ENCODE results near the gene RYR3.

RYR3 gene

DNA sequence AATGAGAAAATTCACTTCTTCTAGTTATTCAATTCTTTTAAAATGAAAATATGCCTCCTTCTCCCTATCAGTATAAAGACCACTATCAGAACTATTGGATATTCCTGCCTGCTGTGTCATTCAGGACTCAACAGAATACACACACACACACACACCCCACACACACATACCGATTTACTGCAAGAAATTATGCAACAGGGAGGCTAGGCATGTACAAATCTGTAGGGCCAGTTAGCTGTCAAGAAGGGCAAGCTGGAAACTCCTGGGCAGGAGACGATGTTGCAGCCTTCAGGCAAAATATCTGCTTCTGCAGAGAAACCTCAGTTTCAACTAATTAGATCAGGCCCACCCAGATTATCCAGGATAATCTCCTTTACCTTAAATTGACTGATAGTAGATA lies 13.9 kb upstream of the RYR3 start:
- in situ Hi-C loops (cut with HindIII; ENCODE audit: low pct_unique_long_range_greater_than_20kb, low sequenced_read_pairs): no loop called here
- TF ChIP-seq JUND (IDR thresholded peaks at IDR 0.05; ENCODE audit: low read depth): no peak
- DNase-seq (ENCODE audit: low read depth in 1 of 2, low spot score in 1 of 2): no peak

DNA sequence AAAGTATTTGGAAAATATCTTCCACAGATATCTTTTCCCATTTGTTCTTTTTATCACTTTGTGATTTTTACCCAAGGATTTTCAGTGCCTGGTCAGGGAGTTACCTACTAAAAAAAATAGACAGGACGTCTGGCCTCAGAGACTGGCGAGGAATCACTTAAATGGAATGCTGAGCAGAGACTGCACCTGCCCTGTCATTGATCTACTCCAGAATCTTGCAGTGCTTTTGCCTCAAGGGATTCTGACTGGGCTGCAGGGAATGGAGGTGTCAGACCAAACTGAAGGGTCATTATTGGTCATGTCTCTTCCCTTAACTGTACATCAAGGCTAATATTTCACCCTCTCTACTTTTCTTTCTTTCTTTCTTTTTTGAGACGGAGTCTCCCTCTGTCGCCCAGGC lies 12.1 kb upstream of the RYR3 start:
- in situ Hi-C loops (cut with HindIII; ENCODE audit: low pct_unique_long_range_greater_than_20kb, low sequenced_read_pairs): no loop called here
- no peak for TF ChIP-seq JUND (IDR thresholded peaks at IDR 0.05; ENCODE audit: low read depth)
- no peak for DNase-seq (ENCODE audit: low read depth in 1 of 2, low spot score in 1 of 2)

DNA sequence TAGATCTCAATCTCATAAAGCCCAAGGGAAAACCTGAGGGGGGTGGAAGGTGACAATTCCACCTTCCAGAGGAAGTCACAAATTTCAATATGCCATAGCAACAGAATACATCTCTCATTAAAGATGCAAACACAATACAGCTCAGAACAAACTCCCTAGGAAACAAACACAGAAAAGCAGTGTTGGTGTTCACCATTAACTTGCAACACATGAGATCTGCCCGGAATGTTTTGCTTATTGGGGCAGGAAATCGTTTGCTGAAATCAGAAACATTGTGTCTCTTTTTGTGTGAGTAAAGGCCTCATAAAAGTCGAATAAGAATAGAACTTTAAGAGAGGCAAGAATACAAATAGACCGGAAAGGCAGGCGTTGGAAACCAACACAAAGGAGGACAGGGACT lies 5.8 kb upstream of the RYR3 start:
- in situ Hi-C loops (cut with HindIII; ENCODE audit: low pct_unique_long_range_greater_than_20kb, low sequenced_read_pairs): no loop called here

DNA sequence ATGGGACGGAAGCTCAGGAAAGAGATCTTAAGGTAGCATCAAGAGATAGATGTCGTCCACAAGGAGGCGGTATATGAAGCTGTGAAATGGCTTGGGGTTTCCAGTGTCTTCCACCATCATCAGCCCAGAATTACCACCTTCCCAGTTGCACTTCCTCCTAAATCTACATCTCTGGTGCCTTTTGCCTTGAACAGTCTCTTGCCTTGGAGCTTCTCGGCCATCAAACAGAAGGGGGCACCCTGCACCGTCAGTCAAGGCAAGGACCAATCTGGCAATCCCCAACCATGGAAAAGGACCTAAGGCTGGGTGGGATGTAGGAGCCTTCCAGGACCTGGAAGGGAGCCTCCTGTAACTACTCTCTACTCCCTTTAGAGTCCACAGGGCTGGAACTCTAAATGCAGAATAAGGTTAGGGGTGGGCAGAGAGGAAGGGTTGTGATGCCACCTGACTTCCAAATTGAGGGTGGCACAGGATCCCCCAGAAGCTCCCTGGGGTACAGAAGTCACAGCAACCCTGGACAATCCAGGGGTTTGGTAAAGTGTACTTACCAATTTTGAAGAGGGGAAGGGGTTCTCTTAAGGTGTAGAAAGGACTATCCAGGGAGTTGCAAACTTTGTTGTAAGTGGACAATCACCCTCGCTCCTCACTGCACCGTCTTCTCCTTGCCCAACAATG lies 1.0 kb upstream of the RYR3 start:
- no peak for TF ChIP-seq JUND (IDR thresholded peaks at IDR 0.05; ENCODE audit: low read depth)
- in situ Hi-C loops (cut with HindIII; ENCODE audit: low pct_unique_long_range_greater_than_20kb, low sequenced_read_pairs): no loop called here
- peak in 1 of 2 experiments; percentile 18 for DNase-seq (ENCODE audit: low read depth in 1 of 2, low spot score in 1 of 2)

More for the DNA sequence above, 5.8 kb upstream of the RYR3 start:
- no peak for DNase-seq (ENCODE audit: low read depth in 1 of 2, low spot score in 1 of 2)
- TF ChIP-seq JUND (IDR thresholded peaks at IDR 0.05; ENCODE audit: low read depth): no peak

DNA sequence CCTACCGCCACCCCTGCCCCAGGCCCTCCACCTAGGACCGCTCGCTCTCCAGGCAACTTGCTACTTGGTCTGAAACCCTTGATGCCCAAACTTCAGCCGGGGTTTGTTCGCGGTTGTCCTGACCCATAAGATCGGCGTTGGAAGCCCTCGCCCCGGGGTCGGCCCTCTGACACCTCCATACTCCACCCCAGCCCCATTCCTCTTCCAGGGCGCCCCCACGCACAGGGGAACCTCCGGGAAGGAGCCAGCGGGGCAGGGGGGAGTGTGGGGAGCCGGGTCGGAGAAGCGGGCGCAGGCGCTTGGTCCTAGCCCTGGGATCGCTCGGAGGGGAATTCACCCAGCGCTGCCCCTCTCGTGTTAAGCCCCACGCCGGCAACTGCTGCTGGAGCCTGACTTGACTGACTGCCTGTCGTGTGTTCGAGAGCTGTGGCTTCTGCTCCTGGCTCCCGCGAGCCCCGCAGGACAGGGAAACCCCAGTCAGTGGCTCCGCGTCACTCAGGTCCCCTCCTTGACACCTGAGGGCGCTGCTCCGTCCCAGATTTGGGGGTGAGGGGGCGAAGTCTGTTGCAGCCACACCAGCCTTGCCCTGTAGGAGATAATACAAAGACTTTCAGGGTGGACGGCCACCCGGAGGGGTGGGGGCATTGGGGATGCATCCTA lies 675 bp downstream of the RYR3 start:
- no peak for TF ChIP-seq JUND (IDR thresholded peaks at IDR 0.05; ENCODE audit: low read depth)
- no peak for DNase-seq (ENCODE audit: low read depth in 1 of 2, low spot score in 1 of 2)
- in situ Hi-C loops (cut with HindIII; ENCODE audit: low pct_unique_long_range_greater_than_20kb, low sequenced_read_pairs): no loop called here

DNA sequence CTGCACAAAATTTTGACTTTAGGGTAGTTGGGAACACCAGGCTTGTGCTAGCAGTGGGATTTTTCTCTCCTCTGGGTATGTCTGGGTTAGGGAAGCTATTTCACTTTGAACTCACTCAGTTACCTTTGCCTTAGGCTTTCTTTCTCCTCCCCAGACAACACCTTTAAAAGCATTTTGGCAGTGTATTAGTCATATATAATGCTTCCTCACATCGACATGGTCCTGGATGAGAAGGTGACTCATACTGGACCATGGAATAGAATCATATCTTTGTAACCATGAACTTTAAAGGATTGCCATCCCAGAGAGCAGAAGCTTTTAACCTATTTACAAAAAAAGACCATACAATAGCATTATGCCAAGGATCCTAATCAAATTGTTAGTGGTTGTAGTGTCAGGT lies 2.7 kb downstream of the RYR3 start:
- in situ Hi-C loops (cut with HindIII; ENCODE audit: low pct_unique_long_range_greater_than_20kb, low sequenced_read_pairs): no loop called here
- no peak for TF ChIP-seq JUND (IDR thresholded peaks at IDR 0.05; ENCODE audit: low read depth)
- DNase-seq (ENCODE audit: low read depth in 1 of 2, low spot score in 1 of 2): no peak

DNA sequence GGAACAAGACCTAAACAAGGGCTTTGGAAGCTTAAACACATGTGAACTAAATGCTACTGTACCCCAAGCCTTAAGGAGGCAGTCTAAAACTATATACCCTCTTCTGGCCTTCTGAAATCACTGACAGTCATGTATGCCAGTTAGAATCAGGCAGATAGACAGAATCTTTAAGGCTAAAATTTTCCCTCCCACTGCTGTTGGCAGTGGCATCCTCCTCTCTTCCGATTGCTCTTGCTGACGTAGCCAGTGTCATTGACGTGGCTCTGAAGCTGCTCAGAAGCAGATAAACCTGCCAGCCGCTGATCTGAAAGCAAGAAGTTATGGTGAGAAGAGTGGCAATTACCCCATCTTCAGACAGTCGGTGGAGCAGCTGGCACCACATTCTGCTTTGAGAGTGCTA lies 3.3 kb downstream of the RYR3 start:
- in situ Hi-C loops (cut with HindIII; ENCODE audit: low pct_unique_long_range_greater_than_20kb, low sequenced_read_pairs): no loop called here
- TF ChIP-seq JUND (IDR thresholded peaks at IDR 0.05; ENCODE audit: low read depth): no peak
- no peak for DNase-seq (ENCODE audit: low read depth in 1 of 2, low spot score in 1 of 2)

DNA sequence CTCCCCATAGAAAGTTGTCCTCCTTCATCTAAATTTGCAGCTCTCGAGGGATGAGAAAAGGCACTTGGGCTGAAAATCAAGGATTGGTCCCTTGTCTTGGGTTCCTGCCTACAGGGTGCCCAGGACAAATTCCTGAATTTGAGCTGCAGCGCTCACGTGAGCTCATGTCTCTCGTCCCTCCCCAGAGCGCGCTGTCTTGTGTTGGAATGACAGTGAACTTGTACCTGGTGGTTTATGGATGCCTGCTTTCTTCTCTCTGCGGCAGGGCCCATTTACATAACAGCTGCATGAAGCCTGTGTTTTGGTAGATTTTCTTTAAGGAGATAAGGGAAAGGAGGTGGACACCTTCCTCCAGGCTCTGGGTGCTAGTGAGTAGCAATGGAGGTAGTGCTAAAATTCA lies 4.3 kb downstream of the RYR3 start:
- DNase-seq (ENCODE audit: low read depth in 1 of 2, low spot score in 1 of 2): no peak
- in situ Hi-C loops (cut with HindIII; ENCODE audit: low pct_unique_long_range_greater_than_20kb, low sequenced_read_pairs): no loop called here
- no peak for TF ChIP-seq JUND (IDR thresholded peaks at IDR 0.05; ENCODE audit: low read depth)

DNA sequence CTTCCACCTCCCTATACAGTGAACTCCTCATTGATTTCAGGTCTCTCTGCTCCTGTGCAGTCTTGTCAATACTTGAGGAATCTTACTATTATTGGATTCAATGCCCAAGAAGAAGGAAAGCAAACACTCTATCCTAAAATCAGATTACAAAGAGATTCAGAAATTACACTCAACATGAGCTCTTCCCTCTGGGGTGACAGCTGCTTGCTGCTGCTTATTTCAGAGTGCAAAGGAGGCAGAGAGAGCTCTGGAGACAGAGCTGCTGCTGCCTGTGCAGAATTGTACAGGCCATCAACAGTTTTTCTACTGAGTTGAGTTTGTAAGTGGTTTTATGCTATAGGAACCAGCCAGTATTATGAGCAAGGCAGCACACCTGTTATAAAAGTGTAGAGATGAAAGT lies 7.1 kb downstream of the RYR3 start:
- no peak for TF ChIP-seq JUND (IDR thresholded peaks at IDR 0.05; ENCODE audit: low read depth)
- DNase-seq (ENCODE audit: low read depth in 1 of 2, low spot score in 1 of 2): no peak
- in situ Hi-C loops (cut with HindIII; ENCODE audit: low pct_unique_long_range_greater_than_20kb, low sequenced_read_pairs): no loop called here

DNA sequence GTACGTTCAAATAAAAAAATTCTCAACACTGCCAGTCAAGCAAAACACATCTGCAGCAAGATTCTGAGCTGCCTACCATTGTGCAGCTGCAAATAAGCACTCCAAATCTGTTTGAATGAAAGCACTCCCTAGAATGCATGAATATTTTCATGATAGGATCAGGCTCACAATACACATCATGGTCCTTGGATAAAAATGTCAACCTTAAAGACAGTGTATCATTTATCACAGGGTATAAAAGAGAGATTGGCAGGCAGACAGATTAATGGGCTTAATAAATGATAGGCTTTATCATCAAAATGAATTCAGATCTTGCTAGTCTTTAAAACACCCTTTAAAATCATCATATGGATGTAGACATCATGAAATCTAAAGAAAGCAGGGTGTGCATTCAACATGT lies 9.2 kb downstream of the RYR3 start:
- no peak for DNase-seq (ENCODE audit: low read depth in 1 of 2, low spot score in 1 of 2)
- TF ChIP-seq JUND (IDR thresholded peaks at IDR 0.05; ENCODE audit: low read depth): no peak
- in situ Hi-C loops (cut with HindIII; ENCODE audit: low pct_unique_long_range_greater_than_20kb, low sequenced_read_pairs): no loop called here

DNA sequence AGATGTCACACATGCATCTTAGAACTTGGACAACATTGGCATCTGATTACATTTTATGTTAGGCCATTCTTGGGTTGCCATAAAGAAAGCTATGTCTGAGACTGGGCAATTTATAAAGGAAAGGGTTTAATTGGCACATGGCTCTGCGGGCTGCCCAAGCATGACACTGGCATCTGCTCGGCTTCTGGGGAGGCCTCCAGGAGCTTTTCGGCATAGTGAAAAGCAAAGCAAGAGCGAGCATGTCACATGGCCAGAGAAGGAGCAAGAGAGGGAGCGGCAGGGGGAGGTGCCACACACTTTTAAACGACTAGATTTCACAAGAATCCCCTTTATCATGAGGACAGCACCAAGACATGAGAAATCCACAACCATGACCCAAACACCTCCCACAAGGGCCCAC lies 11.3 kb downstream of the RYR3 start:
- in situ Hi-C loops (cut with HindIII; ENCODE audit: low pct_unique_long_range_greater_than_20kb, low sequenced_read_pairs): no loop called here
- no peak for TF ChIP-seq JUND (IDR thresholded peaks at IDR 0.05; ENCODE audit: low read depth)

DNA sequence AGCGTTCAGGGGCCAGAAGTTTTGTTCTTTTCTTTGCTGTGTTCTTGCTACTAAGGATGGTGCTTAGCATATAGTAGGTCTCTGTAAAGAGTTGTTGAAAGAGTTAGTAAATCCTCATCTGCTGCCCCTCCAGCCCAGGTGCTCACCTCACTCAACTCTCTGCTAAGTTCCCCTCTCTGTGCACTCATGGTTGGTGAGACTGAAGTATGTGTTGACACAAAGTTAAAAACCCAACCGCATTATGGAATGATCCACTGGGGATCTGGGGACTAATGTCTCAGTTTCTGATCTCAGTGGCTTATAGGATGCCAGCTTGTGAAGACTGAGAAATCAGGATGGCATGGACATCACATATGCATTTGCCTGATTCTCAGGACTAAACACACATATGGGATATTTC lies 13.8 kb downstream of the RYR3 start:
- TF ChIP-seq JUND (IDR thresholded peaks at IDR 0.05; ENCODE audit: low read depth): no peak
- DNase-seq (ENCODE audit: low read depth in 1 of 2, low spot score in 1 of 2): no peak
- in situ Hi-C loops (cut with HindIII; ENCODE audit: low pct_unique_long_range_greater_than_20kb, low sequenced_read_pairs): no loop called here

More for the DNA sequence above, 11.3 kb downstream of the RYR3 start:
- DNase-seq (ENCODE audit: low read depth in 1 of 2, low spot score in 1 of 2): no peak

DNA sequence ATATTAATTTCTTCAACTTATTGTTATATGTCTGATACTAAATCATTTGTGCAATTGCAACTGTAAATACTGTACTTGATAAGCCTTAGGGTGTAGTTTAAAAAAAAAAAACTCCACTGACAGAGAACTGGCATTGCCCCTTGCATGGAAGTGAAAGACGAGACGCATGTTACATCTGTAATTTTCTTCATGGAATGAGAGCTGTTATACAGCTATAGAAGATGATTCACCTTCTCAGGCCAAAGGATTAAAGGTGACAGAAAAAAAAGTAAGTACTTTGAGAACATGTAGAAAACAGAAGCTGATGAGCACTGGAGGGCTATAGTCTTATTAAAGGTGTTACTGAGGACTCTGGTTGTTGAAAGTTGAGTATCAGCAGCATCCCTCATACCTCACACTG lies 16.1 kb downstream of the RYR3 start:
- no peak for DNase-seq (ENCODE audit: low read depth in 1 of 2, low spot score in 1 of 2)
- TF ChIP-seq JUND (IDR thresholded peaks at IDR 0.05; ENCODE audit: low read depth): no peak
- in situ Hi-C loops (cut with HindIII; ENCODE audit: low pct_unique_long_range_greater_than_20kb, low sequenced_read_pairs): no loop called here

DNA sequence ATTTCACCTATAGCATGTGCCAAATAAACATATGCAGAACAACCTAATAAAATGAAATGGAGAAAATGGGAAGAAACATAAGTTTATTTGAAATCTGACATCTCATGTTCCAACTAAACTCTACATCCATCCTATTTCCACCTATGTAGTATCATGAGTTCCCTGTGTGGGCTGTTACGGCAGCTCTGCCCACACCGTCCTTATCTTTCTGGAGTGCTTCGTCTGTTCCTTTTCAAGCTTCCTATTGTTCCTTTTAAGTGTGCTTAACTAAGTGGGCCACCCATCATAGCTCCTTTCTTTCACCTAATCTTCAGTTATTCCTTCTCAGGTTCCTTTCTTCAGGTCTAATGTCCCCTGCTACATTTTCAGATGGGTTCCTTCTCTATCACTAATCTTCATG lies 17.3 kb downstream of the RYR3 start:
- in situ Hi-C loops (cut with HindIII; ENCODE audit: low pct_unique_long_range_greater_than_20kb, low sequenced_read_pairs): no loop called here
- TF ChIP-seq JUND (IDR thresholded peaks at IDR 0.05; ENCODE audit: low read depth): no peak
- DNase-seq (ENCODE audit: low read depth in 1 of 2, low spot score in 1 of 2): no peak
